HL-60 (cell line): ENCODE data around the gene MBD4.

ENCODE experiments used
- POLR2AphosphoS5 ChIP-seq: IDR thresholded peaks from 2 replicates; pipeline ENCODE4 v1.6.1; 2012; ENCODE audit warnings: low read depth
- SPI1 ChIP-seq: IDR thresholded peaks from 2 replicates; pipeline ENCODE4 v1.6.1; 2012; ENCODE audit warnings: low read depth, mild to moderate bottlenecking, borderline replicate concordance
- TF ChIP-seq, protein P1 (sequence below): IDR thresholded peaks from 2 replicates; pipeline ENCODE4 v1.6.1; 2012; ENCODE audit warnings: low read depth; ENCODE audit not compliant: insufficient replicate concordance
- TF ChIP-seq, protein P2 (sequence below): IDR thresholded peaks from one replicate; pipeline ENCODE4 v1.5.1; 2011; ENCODE audit warnings: low read length, control low read depth, inconsistent platforms; ENCODE audit not compliant: insufficient read depth

- TF ChIP-seq, protein P1, sequence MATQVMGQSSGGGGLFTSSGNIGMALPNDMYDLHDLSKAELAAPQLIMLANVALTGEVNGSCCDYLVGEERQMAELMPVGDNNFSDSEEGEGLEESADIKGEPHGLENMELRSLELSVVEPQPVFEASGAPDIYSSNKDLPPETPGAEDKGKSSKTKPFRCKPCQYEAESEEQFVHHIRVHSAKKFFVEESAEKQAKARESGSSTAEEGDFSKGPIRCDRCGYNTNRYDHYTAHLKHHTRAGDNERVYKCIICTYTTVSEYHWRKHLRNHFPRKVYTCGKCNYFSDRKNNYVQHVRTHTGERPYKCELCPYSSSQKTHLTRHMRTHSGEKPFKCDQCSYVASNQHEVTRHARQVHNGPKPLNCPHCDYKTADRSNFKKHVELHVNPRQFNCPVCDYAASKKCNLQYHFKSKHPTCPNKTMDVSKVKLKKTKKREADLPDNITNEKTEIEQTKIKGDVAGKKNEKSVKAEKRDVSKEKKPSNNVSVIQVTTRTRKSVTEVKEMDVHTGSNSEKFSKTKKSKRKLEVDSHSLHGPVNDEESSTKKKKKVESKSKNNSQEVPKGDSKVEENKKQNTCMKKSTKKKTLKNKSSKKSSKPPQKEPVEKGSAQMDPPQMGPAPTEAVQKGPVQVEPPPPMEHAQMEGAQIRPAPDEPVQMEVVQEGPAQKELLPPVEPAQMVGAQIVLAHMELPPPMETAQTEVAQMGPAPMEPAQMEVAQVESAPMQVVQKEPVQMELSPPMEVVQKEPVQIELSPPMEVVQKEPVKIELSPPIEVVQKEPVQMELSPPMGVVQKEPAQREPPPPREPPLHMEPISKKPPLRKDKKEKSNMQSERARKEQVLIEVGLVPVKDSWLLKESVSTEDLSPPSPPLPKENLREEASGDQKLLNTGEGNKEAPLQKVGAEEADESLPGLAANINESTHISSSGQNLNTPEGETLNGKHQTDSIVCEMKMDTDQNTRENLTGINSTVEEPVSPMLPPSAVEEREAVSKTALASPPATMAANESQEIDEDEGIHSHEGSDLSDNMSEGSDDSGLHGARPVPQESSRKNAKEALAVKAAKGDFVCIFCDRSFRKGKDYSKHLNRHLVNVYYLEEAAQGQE, result no peak
- TF ChIP-seq POLR2AphosphoS5 (no peak), SPI1 (no peak)
- TF ChIP-seq, protein P2, sequence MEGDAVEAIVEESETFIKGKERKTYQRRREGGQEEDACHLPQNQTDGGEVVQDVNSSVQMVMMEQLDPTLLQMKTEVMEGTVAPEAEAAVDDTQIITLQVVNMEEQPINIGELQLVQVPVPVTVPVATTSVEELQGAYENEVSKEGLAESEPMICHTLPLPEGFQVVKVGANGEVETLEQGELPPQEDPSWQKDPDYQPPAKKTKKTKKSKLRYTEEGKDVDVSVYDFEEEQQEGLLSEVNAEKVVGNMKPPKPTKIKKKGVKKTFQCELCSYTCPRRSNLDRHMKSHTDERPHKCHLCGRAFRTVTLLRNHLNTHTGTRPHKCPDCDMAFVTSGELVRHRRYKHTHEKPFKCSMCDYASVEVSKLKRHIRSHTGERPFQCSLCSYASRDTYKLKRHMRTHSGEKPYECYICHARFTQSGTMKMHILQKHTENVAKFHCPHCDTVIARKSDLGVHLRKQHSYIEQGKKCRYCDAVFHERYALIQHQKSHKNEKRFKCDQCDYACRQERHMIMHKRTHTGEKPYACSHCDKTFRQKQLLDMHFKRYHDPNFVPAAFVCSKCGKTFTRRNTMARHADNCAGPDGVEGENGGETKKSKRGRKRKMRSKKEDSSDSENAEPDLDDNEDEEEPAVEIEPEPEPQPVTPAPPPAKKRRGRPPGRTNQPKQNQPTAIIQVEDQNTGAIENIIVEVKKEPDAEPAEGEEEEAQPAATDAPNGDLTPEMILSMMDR, result no peak
These were observed 20.4 kb upstream of the MBD4 start for GRCh38 chr3:129460155-129460554.
